OCI-LY7 (cell line): ENCODE data around the gene COPZ2.

ENCODE experiments used
- EZH2phosphoT487 ChIP-seq: fragments of 200-600 bp; sonication (generic); IDR thresholded peaks from 2 replicates; pipeline ENCODE4 v1.6.1; 2018; ENCODE audit warnings: low read depth, borderline replicate concordance, mild to moderate bottlenecking, mixed run types, antibody characterized with exemption, low read length, moderate library complexity, mixed read lengths
- TF ChIP-seq, protein P1 (sequence below): fragments of 200-600 bp; sonication (generic); conservative IDR thresholded peaks from 2 replicates; pipeline ENCODE4 v1.5.1; 2014; ENCODE audit warnings: mild to moderate bottlenecking, antibody characterized with exemption, low read length, moderate library complexity, mixed read lengths

DNA sequence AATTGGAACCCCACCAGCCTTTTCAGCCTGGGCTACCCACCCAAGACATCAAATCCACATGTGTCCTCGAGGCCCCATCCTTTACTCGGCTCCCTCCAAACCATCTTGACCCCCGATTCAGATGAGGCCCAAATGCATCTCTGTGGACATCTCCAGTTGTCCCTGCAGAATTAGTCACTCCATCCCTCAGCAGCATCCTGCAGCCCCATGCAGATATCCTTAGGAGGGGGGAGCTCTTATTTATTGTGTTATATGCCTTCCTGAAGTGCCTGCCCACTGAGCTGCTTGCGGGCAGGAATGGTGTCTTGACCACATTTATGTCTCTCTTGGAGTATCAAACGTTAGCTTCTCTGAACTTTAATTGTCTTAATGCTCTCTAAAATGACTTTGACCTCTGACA is 51.1 kb downstream of the COPZ2 start:
- TF ChIP-seq, protein P1, sequence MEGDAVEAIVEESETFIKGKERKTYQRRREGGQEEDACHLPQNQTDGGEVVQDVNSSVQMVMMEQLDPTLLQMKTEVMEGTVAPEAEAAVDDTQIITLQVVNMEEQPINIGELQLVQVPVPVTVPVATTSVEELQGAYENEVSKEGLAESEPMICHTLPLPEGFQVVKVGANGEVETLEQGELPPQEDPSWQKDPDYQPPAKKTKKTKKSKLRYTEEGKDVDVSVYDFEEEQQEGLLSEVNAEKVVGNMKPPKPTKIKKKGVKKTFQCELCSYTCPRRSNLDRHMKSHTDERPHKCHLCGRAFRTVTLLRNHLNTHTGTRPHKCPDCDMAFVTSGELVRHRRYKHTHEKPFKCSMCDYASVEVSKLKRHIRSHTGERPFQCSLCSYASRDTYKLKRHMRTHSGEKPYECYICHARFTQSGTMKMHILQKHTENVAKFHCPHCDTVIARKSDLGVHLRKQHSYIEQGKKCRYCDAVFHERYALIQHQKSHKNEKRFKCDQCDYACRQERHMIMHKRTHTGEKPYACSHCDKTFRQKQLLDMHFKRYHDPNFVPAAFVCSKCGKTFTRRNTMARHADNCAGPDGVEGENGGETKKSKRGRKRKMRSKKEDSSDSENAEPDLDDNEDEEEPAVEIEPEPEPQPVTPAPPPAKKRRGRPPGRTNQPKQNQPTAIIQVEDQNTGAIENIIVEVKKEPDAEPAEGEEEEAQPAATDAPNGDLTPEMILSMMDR, result no peak
- no peak for TF ChIP-seq EZH2phosphoT487
